ENCODE results near the gene PPP6R3. TPM values are rescaled to one million over a fixed set of nuclear protein-coding genes. Genes with fewer than 3 reads are reported as not detected.

PPP6R3 gene
- total and polyA plus RNA-seq, 10 of the 15 experiments (the other 5 are each of a cell fraction or from before 2014, with no cell fraction given) = 12.4 to 123 (median 74.1) TPM

GRCh38 chr11:68654978-68655377, 194.4 kb downstream of the PPP6R3 start:
- TF ChIP-seq SUPT20H (IDR thresholded peaks at IDR 0.05; ENCODE audit: borderline replicate concordance, control insufficient read depth, low read depth, low read length) (no peak), POLR2AphosphoS5 (IDR thresholded peaks at IDR 0.05; ENCODE audit: low read length) (no peak), CEBPB (IDR thresholded peaks at IDR 0.05; ENCODE audit: borderline replicate concordance in 1 of 2, low read depth in 2 of 2, low read length in 2 of 2) (no peak), POU2F2 (IDR thresholded peaks at IDR 0.05; ENCODE audit: borderline replicate concordance, low read depth, low read length) (no peak), NFYB (IDR thresholded peaks at IDR 0.05; ENCODE audit: insufficient read depth, low read depth, low read length) (no peak), SREBF1 (IDR thresholded peaks at IDR 0.05; ENCODE audit: low read length) (no peak), ASH2L (IDR thresholded peaks at IDR 0.05; ENCODE audit: borderline replicate concordance, low read depth) (no peak), MLLT1 (IDR thresholded peaks at IDR 0.05) (no peak), RELA (IDR thresholded peaks at IDR 0.05; ENCODE audit: borderline replicate concordance, partially characterized antibody) (no peak), BCL11A (IDR thresholded peaks at IDR 0.05; ENCODE audit: low read depth, low read length) (no peak), FOS (IDR thresholded peaks at IDR 0.05; ENCODE audit: borderline replicate concordance, extremely low read depth, insufficient read length) (no peak), SMAD1 (IDR thresholded peaks at IDR 0.05; ENCODE audit: low read depth, partially characterized antibody) (no peak), CTCF (IDR thresholded peaks at IDR 0.05 in 2 of 3, conservative IDR thresholded peaks at IDR 0.05 in 1 of 3; ENCODE audit: control insufficient read depth in 2 of 3, extremely low read depth in 1 of 3, insufficient read depth in 1 of 3, low read depth in 3 of 3, low read length in 3 of 3) (no peak), NFIC (IDR thresholded peaks at IDR 0.05; ENCODE audit: low read depth, low read length) (no peak)
- TF ChIP-seq, protein P1, sequence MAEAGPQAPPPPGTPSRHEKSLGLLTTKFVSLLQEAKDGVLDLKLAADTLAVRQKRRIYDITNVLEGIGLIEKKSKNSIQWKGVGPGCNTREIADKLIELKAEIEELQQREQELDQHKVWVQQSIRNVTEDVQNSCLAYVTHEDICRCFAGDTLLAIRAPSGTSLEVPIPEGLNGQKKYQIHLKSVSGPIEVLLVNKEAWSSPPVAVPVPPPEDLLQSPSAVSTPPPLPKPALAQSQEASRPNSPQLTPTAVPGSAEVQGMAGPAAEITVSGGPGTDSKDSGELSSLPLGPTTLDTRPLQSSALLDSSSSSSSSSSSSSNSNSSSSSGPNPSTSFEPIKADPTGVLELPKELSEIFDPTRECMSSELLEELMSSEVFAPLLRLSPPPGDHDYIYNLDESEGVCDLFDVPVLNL (IDR thresholded peaks at IDR 0.05; ENCODE audit: low read depth, low read length) = no peak
- TF ChIP-seq, protein P2, sequence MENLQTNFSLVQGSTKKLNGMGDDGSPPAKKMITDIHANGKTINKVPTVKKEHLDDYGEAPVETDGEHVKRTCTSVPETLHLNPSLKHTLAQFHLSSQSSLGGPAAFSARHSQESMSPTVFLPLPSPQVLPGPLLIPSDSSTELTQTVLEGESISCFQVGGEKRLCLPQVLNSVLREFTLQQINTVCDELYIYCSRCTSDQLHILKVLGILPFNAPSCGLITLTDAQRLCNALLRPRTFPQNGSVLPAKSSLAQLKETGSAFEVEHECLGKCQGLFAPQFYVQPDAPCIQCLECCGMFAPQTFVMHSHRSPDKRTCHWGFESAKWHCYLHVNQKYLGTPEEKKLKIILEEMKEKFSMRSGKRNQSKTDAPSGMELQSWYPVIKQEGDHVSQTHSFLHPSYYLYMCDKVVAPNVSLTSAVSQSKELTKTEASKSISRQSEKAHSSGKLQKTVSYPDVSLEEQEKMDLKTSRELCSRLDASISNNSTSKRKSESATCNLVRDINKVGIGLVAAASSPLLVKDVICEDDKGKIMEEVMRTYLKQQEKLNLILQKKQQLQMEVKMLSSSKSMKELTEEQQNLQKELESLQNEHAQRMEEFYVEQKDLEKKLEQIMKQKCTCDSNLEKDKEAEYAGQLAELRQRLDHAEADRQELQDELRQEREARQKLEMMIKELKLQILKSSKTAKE (IDR thresholded peaks at IDR 0.05; ENCODE audit: low read depth, poor library complexity, severe bottlenecking) = no peak
- no peaks in the 10 kb centered on the region for H3K36me3 ChIP-seq (ENCODE audit: control insufficient read depth in 2 of 2, insufficient read depth in 2 of 2, low read length in 1 of 2)
- 13% methylated on average over 8 of the region's 8 CpGs for WGBS (ENCODE audit: insufficient coverage, insufficient replicate concordance, low lambda C conversion rate, missing lambda C conversion rate)
- ChIA-PET CTCF (no interaction called here), POLR2A (no interaction called here), RAD21 (ENCODE audit: unreplicated experiment) (no interaction called here), SMC1A (ENCODE audit: uncharacterized antibody, unreplicated experiment) (no interaction called here)
- in situ Hi-C loops (cut with MboI) = no loop called here
- no peaks in the 10 kb centered on the region for H3K79me2 ChIP-seq (ENCODE audit: control insufficient read depth, insufficient read depth, low read length)
- H4K20me1 ChIP-seq (ENCODE audit: control insufficient read depth, insufficient read depth) = no peaks in the 10 kb centered on the region
- intact Hi-C loops (cut with micrococcal nuclease; ENCODE audit: unreplicated experiment) = no loop called here
- no peak overlapping the region for H3K9ac ChIP-seq (ENCODE audit: control insufficient read depth, insufficient read depth, low read length)
- no peaks in the 10 kb centered on the region for H3K4me1 ChIP-seq (ENCODE audit: control insufficient read depth, insufficient read depth, low read length)
- no peak overlapping the region for H2AFZ ChIP-seq (ENCODE audit: control insufficient read depth, low read depth, low read length)
- no peak overlapping the region for H3K4me2 ChIP-seq (ENCODE audit: control insufficient read depth, insufficient read depth)
- FAIRE-seq (no peak), DNase-seq (ENCODE audit: low read depth, low spot score) (no peak), ATAC-seq (no peak)
- no peaks in the 10 kb centered on the region for H3K9me3 ChIP-seq (replicated peaks; ENCODE audit: control insufficient read depth, insufficient read depth, low read length)
- no peak overlapping the region for H3K4me3 ChIP-seq
- no TSS peak for BruUV-seq (replicated peaks)
- no peak overlapping the region for H3K27ac ChIP-seq (ENCODE audit: control insufficient read depth, insufficient read depth)
- H3K27me3 ChIP-seq (replicated peaks in 1 of 2; ENCODE audit: control insufficient read depth in 2 of 2, insufficient read depth in 2 of 2, low read length in 1 of 2) = no peaks in the 10 kb centered on the region; a peak in 1 of 4 replicates
